Activated B cell treated with CpG ODN at 0.5 μM for 24 hours (primary cell): ENCODE measurements around the gene PLCXD1. TPM values are rescaled to one million over a fixed set of nuclear protein-coding genes. Genes with fewer than 3 reads are reported as not detected.
A peak's percentile ranks its signal among the peaks of the same experiment; 100 is the strongest.

Experiments
- ATAC-seq: fragments of 200-7000 bp; cut with Tn5 transposase; one replicate; pipeline ENCODE4 v1.10.0; 2021; ENCODE audit warnings: low read depth, mild to moderate bottlenecking, moderate library complexity
- CTCF ChIA-PET: fragments of 350-600 bp; sonication (Branson Sonifier 250); formaldehyde crosslinking; loops from one replicate; lab custom pipeline; 2021; ENCODE audit warnings: antibody characterized with exemption; lab: Charles Lee
- POLR2A ChIA-PET: fragments of 350-600 bp; sonication (Branson Sonifier 250); formaldehyde crosslinking; loops from one replicate; lab custom pipeline; 2021; ENCODE audit warnings: antibody characterized with exemption; lab: Charles Lee
- DNase-seq: peaks from one replicate; pipeline ENCODE4 v3.0.0; 2022
- H3K27ac Mint-ChIP-seq: one replicate; pipeline ENCODE4 v1.8.0; 2020; ENCODE audit warnings: mixed read lengths
- H3K27me3 Mint-ChIP-seq: one replicate; pipeline ENCODE4 v1.8.0; 2021; ENCODE audit warnings: mixed read lengths
- H3K36me3 Mint-ChIP-seq: one replicate; pipeline ENCODE4 v1.8.0; 2021; ENCODE audit warnings: low read depth, mixed read lengths
- H3K4me1 Mint-ChIP-seq: one replicate; pipeline ENCODE4 v1.8.0; 2021; ENCODE audit warnings: mixed read lengths
- H3K4me3 Mint-ChIP-seq: one replicate; pipeline ENCODE4 v1.8.0; 2020; ENCODE audit warnings: mild to moderate bottlenecking, mixed read lengths
- H3K9me3 Mint-ChIP-seq: one replicate; pipeline ENCODE4 v1.8.0; 2020; ENCODE audit warnings: mixed read lengths
- CTCF ChIP-seq: fragments of 200-600 bp; IDR thresholded peaks from one replicate; pipeline ENCODE4 v1.8.0; 2022; ENCODE audit warnings: antibody characterized with exemption, mild to moderate bottlenecking
- intact Hi-C: fragments of 100-400 bp; cut with micrococcal nuclease; formaldehyde crosslinking; loops from one replicate; pipeline ENCODE4 v1.15.1; 2024
- total RNA-seq: library from RNA; stranded (reverse); gene quantifications from 2 replicates; pipeline ENCODE4 v1.2.3, GENCODE V29; 2022

Gene PLCXD1
- total RNA-seq, 1 donor from 2014 or later: 23.8 TPM

- peaks cover 37% of the 10 kb centered on the region for H3K36me3 Mint-ChIP-seq
- ATAC-seq (no peak), DNase-seq (no peak)
- CTCF ChIA-PET: no interaction called here
- TF ChIP-seq CTCF: no peak
- H3K4me3 Mint-ChIP-seq: peak overlapping the region; percentile 11
- peaks cover 18% of the 10 kb centered on the region for H3K4me1 Mint-ChIP-seq
- H3K27me3 Mint-ChIP-seq: no peaks in the 10 kb centered on the region
- no peaks in the 10 kb centered on the region for H3K9me3 Mint-ChIP-seq
- POLR2A ChIA-PET: no interaction called here
- no peak overlapping the region for H3K27ac Mint-ChIP-seq
- intact Hi-C loops: no loop called here
Observed at GRCh38 chrX:316351-317325, 35.5 kb downstream of the PLCXD1 start.

- H3K27ac Mint-ChIP-seq: peak overlapping the region; percentile 98
- DNase-seq (no peak), ATAC-seq (no peak)
- intact Hi-C loops: loop anchor here (1.0 to 2.0 kb wide), 3 partner anchors 34 to 1075 kb away; partner anchors contain the start of gene SLC25A6
- peaks cover 19% of the 10 kb centered on the region for H3K4me1 Mint-ChIP-seq
- peaks cover 29% of the 10 kb centered on the region for H3K36me3 Mint-ChIP-seq
- H3K4me3 Mint-ChIP-seq: peak overlapping the region; percentile 94
- H3K9me3 Mint-ChIP-seq: no peaks in the 10 kb centered on the region
- TF ChIP-seq CTCF: no peak
- no peaks in the 10 kb centered on the region for H3K27me3 Mint-ChIP-seq
- ChIA-PET CTCF (no interaction called here), POLR2A (no interaction called here)
Observed at GRCh38 chrX:317424-318067, 36.4 kb downstream of the PLCXD1 start.

- intact Hi-C loops: loop anchor here (1.0 to 2.0 kb wide), 3 partner anchors 35 to 1075 kb away; partner anchors contain the start of gene SLC25A6
- peak overlapping the region; percentile 98 for H3K27ac Mint-ChIP-seq
- peaks cover 25% of the 10 kb centered on the region for H3K4me1 Mint-ChIP-seq
- CTCF ChIA-PET: no interaction called here
- H3K9me3 Mint-ChIP-seq: no peaks in the 10 kb centered on the region
- H3K27me3 Mint-ChIP-seq: no peaks in the 10 kb centered on the region
- POLR2A ChIA-PET: no interaction called here
- no peak for TF ChIP-seq CTCF
- peaks cover 23% of the 10 kb centered on the region for H3K36me3 Mint-ChIP-seq
- peak; percentile 64 for ATAC-seq
- peak overlapping the region; percentile 94 for H3K4me3 Mint-ChIP-seq
- peak; percentile 87 for DNase-seq
Observed at GRCh38 chrX:318068-318738, 37.0 kb downstream of the PLCXD1 start.

- Mint-ChIP-seq H3K4me3 (peak within 1 kb of the TSS; percentile 94), H3K9me3 (no peaks in the 10 kb centered on the region), H3K4me1 (peaks cover 32% of the 10 kb centered on the region), H3K27ac (peak within 1 kb of the TSS; percentile 98), H3K27me3 (no peaks in the 10 kb centered on the region), H3K36me3 (peaks cover 16% of the 10 kb centered on the region)
- DNase-seq (peak; percentile 97), ATAC-seq (peak; percentile 75)
- intact Hi-C loops: loop anchor here (1.0 to 2.0 kb wide), 3 partner anchors 36 to 1074 kb away; partner anchors contain the start of gene SLC25A6
- ChIA-PET POLR2A (no interaction called here), CTCF (no interaction called here)
- TF ChIP-seq CTCF: no peak
Observed at GRCh38 chrX:318739-319578, 37.8 kb downstream of the PLCXD1 start, which contains the start of gene GTPBP6. TSS of gene GTPBP6 (minus strand) at chrX:318796. CDS start at chrX:318787, 9 bp downstream.
